ENCODE results near the gene MAST3. TPM values are rescaled to one million over a fixed set of nuclear protein-coding genes. Genes with fewer than 3 reads are reported as not detected.

The MAST3 gene
- total and polyA plus RNA-seq, 2 donors (not counting 1 experiment from before 2014, with no cell fraction given) = 43.5 to 85.5 TPM

DNA sequence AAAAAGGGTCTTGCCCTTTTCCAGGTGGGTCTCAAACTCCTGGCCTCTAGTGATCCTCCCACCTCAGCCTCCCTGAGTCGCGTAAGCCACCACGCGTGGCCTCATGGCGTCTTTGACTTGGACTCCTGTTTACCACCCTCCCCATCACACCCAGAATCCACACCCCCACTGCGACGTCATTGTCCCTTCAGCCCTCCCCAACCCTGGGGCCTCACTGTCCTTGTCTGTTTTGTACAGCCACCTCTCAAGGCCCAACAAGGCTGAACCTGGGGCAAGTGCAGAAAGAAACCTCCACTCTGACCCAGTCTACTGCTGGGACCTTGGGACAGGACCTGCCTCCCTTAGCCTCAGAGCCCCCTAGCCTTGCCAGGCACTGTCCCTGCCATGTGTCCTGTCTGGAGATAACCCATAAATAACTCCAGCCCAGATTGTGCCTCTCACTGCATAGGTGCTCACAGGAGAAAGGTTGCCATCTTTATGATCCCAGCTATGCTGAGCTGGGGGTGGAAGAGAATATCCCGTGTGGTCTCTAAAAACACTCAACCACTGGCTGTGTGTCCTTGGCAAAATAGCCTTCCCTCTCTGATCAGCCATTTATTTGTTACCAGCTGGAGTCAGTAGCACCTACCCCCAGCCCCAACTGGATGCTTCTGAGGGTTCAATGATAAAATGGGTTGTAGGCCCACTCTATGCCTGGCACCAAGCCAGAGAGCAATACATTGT is 74.2 kb downstream of the MAST3 start:
- H3K27me3 Mint-ChIP-seq = no peaks in the 10 kb centered on the region
- Histone ChIP-seq H2AFZ (ENCODE audit: insufficient read depth, low read depth, low read length, poor library complexity, severe bottlenecking) (no peak overlapping the region), H3K9me3 (ENCODE audit: control extremely low read depth in 1 of 3, control insufficient read depth in 2 of 3, insufficient read depth in 1 of 3, low read length in 2 of 3) (peaks cover 0 to 14% (median 0%) of the 10 kb centered on the region in 3 donors), H3K4me2 (replicated peaks; ENCODE audit: low read depth, low read length, poor library complexity, severe bottlenecking) (peak overlapping the region; percentile 83), H4K20me1 (ENCODE audit: control insufficient read depth, insufficient read depth, low read length, poor library complexity, severe bottlenecking) (peaks cover 28% of the 10 kb centered on the region), H3K9ac (ENCODE audit: low read length) (no peak overlapping the region), H3K4me3 (ENCODE audit: control extremely low read depth in 1 of 5, extremely low read depth in 1 of 5, insufficient read depth in 1 of 5, low read depth in 2 of 5, low read length in 4 of 5) (no peak overlapping the region), H3K27ac (ENCODE audit: low read length in 2 of 2) (peak overlapping the region; percentile 97 to 99), H3K4me1 (ENCODE audit: control insufficient read depth in 2 of 2, insufficient read depth in 2 of 2, low read length in 2 of 2) (peaks cover 71 to 87% of the 10 kb centered on the region in 2 donors), H3K27me3 (replicated peaks in 1 of 4; ENCODE audit: control extremely low read depth in 1 of 4, control insufficient read depth in 3 of 4, insufficient read depth in 4 of 4, low read length in 3 of 4) (no peaks in the 10 kb centered on the region), H3K36me3 (replicated peaks in 1 of 2; ENCODE audit: control extremely low read depth in 1 of 2, control insufficient read depth in 1 of 2, extremely low read depth in 1 of 2, insufficient read depth in 2 of 2, low read length in 1 of 2) (peaks cover 3 to 29% of the 10 kb centered on the region in 2 experiments), H3K79me2 (ENCODE audit: control insufficient read depth, insufficient read depth, low read length) (peaks cover 28% of the 10 kb centered on the region)
- H3K4me1 Mint-ChIP-seq = peaks cover 79% of the 10 kb centered on the region
- DNase-seq (peak; percentile 59), ATAC-seq (ENCODE audit: low read depth) (no peak)
- H3K9me3 Mint-ChIP-seq (ENCODE audit: insufficient read depth) = no peaks in the 10 kb centered on the region
- TF ChIP-seq, protein P1, sequence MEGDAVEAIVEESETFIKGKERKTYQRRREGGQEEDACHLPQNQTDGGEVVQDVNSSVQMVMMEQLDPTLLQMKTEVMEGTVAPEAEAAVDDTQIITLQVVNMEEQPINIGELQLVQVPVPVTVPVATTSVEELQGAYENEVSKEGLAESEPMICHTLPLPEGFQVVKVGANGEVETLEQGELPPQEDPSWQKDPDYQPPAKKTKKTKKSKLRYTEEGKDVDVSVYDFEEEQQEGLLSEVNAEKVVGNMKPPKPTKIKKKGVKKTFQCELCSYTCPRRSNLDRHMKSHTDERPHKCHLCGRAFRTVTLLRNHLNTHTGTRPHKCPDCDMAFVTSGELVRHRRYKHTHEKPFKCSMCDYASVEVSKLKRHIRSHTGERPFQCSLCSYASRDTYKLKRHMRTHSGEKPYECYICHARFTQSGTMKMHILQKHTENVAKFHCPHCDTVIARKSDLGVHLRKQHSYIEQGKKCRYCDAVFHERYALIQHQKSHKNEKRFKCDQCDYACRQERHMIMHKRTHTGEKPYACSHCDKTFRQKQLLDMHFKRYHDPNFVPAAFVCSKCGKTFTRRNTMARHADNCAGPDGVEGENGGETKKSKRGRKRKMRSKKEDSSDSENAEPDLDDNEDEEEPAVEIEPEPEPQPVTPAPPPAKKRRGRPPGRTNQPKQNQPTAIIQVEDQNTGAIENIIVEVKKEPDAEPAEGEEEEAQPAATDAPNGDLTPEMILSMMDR (IDR thresholded peaks at IDR 0.05) = no peak
- TF ChIP-seq EZH2 (IDR thresholded peaks at IDR 0.05; ENCODE audit: borderline replicate concordance, insufficient read depth, low read depth, low read length, poor library complexity, severe bottlenecking) = no peak
- H3K4me3 Mint-ChIP-seq = peak overlapping the region; percentile 87
- H3K27ac Mint-ChIP-seq = peak overlapping the region; percentile 98
- intact Hi-C loops (cut with micrococcal nuclease) = loop anchor here (5.0 kb wide), 2 partner anchors 74 to 149 kb away; partner anchors contain the start of gene MAST3
- ChIA-PET POLR2A (interaction anchor here (0.6 to 2.5 kb wide), 12 partner anchors 9 to 424 kb away, joined by 3 to 19 read pairs (median 6); partner anchors contain the start of gene MPV17L2), CTCF (interaction anchor here (0.6 to 2.4 kb wide), 10 partner anchors 9 to 82 kb away, joined by 3 to 28 read pairs (median 5); partner anchors contain the start of gene MPV17L2)
- 73% methylated on average over 7 of the region's 8 CpGs for WGBS (ENCODE audit: insufficient coverage)
